GM18502 (cell line): ENCODE data around the gene TMEM9.
A peak's percentile ranks its signal among the peaks of the same experiment; 100 is the strongest.

Source experiments
- ATAC-seq: cut with Tn5 transposase; IDR thresholded peaks from one replicate; pipeline ENCODE4 v1.9.1; 2021; ENCODE audit warnings: mild to moderate bottlenecking; ENCODE audit not compliant: unreplicated experiment, poor library complexity

TMEM9 gene

DNA sequence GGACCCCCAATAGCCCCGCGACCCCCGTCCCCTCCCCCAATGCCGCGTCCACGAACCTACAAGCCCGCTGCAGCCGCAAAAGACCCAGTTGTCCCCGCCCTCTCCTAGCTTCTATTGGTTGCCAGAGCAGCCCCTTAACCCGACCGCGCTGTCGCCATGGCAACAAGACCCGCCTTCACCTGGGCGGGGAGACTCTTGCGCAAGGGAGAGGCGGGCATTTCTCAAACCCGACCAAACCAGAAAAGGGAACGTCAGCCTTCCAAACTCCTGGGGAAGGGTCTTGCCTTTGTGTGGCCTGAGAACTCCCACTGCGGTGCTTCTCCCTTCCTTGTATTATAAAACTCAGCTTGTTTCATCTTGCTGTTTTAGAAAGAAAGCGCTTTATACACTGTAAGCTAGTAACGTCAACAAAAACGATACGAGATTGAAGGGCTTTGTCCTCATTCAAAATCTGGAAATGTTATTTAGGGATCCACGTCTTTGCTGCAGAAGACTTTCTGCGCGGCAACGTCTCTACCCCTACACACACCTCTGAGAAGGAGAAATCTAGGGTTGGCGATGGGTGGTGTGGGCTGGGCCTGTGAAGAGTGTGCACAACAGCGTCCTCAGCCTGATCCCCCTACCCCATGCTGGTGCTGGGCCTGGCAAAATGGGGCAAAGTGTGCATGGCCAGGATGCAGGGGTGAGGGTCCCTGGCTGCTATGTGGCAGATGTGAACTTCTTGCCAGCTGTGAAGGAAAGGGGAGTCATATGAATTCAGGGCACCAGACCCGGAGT is at the start of gene TMEM9:
TMEM9 (minus strand) TSS at position 86 of the 777 bp plus-strand sequence. CDS start 551 bp downstream, outside the sequence.
- peak; percentile 99 for ATAC-seq

DNA sequence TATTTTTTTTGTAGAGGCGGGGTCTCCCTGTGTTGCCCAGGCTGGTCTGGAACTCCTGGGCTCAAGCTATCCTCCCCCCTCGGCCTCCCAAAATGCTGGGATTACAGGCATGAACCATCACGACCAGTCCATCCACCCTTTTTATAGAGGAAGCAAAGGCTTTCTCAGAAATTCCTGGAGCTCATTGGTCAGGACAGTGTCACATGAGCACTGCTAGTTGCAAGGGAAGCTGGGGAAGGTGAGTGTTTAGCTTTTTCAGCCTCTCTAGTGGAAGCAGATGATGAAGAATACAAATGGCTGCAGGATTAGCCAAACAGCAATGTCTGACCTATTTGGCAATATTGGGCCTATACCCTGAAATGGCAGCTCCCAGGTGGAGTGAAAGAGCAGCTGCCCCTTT is 44.3 kb upstream of the TMEM9 start:
- ATAC-seq, result no peak

DNA sequence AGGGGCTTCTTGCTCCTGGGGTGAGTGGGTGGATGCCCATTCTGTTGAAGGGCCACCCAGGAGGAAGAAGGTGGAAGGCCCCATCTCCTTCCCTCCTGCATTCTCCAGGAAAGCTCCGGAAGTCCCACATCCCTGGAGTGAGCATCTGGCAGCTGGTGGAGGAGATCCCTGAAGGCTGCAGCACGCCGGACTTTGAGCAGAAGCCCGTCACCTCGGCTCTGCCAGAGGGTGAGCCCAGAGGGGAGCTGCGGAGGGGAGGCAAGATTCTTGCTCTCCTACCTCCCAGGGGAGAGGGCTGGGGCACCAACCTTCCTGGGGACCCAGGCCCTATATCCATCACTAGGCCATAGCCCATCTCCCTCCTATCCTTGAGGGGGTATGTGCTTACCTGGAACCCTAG is 39.8 kb upstream of the TMEM9 start:
- ATAC-seq, result no peak

DNA sequence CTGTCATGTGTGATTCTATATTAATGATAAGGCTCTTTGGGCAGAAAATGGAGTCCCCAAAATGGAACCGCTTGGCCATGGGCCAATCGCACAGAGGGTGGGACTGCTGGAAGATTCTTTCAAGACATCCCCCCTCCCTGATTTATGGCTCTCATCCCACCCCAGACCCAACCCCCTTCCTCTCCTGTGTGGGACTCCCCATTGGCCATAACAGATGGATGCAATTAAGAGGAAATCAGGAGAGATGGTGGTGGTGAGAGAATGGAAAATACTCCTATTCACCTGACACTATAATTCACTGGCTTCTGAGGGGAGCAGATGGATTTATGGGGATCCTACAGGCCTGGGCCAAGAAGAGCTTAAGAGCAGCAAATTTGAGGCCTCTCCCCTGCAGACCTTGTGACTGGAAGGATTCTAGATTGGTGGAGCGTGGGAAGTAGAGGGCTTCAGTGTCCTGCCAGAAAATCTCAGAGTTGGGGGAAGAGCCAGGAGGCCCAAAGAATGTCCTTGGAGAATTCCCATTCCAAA is 38.1 kb upstream of the TMEM9 start:
- no peak for ATAC-seq

DNA sequence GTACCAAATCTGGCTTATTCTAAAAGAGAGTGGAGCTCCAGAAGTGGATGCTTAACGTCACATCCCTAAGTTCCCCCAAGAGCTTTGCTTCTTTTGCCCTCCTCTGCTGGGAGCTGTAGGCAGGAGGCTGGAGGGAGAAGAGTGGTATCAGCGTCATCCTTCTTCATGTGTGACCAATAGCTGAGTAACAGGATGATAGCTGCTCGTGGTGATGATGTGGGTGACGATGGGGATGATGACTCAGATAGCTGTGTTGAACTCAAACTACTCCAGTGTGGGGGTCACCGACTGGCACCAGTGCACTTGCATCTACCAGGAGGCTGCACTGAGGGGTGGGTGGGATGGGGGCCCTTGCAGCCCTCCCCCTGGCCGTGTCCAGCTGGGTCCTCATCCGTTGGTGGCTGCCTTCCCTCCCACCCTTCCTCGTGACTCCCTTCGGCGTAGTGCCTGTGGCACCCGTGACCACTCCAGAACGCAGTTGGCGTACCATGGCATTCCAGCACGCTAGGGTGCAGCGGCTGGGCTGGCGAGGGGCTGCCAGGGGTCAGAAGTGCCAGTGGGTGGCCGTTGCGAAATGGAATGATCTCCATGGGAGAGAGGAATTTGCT is 37.5 kb upstream of the TMEM9 start:
- no peak for ATAC-seq

DNA sequence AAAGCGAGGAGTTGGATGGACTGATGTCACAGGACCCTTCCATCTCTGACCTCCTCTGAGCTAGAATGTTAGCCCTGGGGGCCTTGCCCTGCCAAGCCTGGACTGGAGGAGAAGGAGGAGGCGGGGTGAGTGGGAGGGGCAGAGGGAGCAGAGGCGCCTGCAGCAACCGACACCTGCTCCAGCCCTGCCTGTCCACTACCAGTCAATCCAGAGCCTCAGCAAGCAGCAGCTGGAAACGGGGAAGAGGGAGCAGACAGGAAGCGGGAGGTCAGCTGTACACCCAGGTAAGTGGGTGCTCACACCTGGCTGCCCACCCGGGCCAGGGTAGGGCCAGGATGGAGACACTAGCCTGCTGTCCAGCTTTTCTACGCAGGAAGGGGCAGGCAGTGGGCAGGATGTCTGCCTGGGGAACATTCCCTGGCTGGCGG is 36.4 kb upstream of the TMEM9 start, which contains the start of gene IGFN1:
IGFN1 (plus strand) TSS at position 201 of the 428 bp plus-strand sequence. CDS start 2,470 bp downstream, outside the sequence.
- ATAC-seq, result no peak

DNA sequence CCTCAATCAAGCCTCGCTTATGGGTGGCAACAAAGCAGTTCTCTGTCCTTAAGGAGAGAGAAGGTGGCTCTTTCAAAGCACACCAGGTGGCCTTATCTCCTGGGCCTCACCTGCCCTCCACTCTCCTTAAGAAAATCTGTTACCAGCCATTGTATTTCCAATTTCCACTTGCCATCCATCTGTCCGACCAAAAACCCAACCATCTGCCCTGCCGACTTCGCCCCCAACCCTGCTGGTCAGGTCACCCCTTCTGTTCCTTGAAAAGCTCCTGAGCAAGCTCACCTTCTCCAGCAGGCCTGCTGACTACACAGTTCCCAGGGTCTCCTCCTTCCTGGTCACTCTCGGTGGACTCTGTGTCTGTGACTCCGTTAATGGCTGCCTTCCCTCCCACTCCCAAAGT is 35.7 kb upstream of the TMEM9 start:
- ATAC-seq, result no peak

DNA sequence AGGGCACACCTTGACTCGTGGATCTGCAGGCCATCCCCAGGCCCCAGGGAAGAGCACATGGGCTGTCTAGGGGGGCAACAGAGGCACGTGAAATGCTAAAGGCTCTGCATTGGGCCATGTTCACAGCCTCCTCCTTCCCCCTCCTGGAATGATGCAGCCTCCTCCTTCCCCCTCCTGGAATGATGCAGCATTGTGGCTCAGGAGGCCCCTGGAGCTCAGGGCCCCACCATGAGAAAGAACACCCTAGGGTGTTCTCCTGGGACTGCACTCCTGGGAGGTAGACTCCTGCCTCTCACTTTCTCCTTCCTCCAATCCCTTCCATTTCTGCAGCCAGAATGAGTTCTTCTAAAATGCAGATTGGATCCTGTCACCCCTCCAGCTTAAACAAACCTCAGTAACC is 34.8 kb upstream of the TMEM9 start:
- ATAC-seq, result no peak

DNA sequence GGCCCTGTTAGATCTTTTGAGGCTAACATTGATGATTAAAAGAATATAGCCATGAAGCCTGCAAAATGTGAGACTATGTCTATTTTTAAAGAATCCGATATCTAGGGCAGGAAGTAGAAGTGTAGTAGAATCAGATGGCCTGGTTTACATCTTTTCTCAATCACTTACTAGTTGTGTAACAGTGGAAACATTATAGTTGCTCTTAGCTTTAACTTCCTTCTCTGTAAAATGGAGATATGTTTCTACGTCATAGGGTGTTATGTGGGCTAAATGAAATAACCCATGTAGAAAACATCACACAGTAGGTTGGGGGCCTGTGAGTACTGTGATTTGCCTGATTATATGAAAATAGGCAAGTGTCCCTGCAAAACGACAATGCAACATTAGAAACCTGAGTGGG is 31.9 kb upstream of the TMEM9 start:
- no peak for ATAC-seq

DNA sequence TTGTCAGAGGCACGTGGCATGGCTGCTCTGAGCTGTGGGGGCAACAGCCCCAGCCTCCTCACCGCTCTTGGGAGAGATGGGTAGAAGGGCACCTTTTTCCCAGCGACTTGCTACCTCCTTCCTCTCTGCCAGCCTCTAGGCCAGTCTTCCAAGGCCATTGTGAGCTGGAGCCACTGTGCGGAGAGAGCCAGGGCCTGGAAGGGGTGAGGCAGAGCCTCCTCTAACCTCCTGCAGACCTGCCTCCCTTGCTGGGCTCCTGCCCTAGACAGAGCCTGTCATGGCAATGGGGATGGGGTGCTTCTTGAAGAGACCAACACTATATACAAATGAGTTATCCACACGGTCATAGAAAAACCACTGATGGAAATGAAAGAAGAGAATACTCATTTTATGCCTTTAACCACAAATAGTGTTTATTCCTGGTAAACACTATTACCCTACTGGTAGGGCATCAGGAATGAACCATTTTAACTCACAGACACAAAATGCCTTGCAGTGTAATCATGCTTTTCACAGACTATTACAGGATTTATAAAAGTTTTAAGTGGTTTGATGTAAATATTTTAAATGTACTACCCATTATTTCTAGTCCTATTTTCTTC is 31.4 kb upstream of the TMEM9 start:
- ATAC-seq, result no peak

DNA sequence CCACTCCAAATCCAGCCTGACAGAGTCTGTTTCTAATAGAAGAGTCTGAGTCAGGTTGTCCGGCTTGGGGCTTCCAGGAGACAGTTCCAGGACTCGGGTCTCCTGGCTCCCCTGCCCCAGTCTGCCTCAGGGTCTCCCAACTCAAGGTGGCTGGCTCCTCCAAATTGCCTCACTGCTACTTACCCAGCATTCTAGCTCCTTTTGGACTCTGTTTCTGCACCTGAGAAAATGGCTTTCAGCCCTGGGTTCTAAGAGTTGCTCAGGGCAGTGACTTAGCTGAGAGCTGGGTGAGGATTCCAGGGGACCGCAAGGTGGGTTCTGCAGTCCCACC is 30.8 kb upstream of the TMEM9 start:
- no peak for ATAC-seq

DNA sequence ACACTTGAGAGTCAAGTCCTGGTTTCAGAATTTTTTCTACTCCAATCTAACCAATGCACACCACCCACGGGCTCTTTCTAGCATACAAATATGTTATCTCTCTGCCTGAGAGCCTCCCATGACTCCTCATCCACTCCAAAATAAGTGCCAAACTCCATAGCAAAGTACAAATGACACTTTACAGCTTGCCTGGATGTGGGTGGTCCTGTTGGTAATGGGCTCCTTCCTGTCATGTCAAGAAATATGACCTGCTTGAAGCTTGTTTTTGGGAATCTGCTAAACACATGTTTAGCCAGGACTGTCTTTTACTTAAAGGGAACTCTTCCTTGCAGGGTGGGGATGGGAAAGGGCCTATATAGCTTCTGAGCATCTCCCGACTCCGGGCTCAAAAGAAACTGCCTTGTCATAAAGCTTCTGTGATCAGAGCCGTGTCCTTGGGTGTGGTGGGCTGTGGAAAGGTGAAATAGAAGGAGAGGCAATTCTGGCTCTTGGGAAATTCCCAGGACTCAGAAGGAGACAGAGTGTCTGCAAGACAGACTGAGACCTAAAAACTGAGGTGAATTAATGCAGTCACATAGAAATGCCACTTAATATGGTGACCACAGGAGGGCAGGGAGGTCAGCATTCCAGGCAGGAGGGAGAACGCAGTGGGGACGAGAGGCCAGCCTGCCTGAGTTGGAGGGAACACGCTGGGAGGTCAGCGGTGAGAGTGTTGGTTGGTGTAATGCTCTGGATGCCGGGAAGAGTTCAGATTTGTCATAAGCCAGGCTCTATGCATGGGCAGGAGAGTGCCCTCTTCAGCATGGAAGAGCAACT is 30.2 kb upstream of the TMEM9 start:
- ATAC-seq, result no peak

DNA sequence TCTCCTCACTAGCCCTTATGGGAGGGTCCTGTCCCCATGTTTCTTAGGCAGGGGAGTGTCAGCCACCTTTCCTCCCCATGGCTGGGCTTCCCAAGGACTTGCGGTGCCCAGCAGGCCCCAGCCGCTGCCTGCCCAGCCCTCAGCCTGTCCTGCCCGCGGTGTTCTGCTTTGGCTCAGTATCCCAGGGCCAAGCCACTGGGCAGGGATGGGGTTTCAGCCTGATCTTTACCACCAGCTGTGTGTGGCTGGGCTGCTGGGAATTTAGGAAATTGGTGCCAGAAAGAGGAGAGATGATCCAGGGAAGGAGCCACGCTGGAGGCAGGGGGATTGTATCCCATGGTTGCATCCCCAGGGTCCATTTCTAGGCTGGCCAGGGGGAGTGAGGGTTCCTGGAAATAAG is 29.5 kb upstream of the TMEM9 start:
- ATAC-seq, result no peak

DNA sequence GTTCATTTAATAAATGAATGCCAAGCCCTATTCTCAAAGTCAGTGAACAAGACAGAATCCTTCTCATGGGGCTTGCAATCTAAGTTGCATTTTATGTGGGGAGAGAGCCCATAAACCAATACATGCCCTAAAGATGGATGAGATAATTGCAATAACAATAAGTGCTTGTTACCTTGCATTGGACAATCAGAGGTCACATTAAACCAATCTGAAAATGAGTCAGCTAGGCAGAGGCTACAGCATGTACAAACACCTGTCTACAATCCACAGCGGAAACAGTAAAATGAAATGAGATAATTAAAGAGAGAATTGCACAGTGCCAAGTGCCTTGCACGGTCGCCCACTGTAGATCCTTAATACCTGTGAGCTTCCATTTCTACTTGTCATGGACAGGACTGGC is 28.9 kb upstream of the TMEM9 start:
- ATAC-seq, result no peak

DNA sequence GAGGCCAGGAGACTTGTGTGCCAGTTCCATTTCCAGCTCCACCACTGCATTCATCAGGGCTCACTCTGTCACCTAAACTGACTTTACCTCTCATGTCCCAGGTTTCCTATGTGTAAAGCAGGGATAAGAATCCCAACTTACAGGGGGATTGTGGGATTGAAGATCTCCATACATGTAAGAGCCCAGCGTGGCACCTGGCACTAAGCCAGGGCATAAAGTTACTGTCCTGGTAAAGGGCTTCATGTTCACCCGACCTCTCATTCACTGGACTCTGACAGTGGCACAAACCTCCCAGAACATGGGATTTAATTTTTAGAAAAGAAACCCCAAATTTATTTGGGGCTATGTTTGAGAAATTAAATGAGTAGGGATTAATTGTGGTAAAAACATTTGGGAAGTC is 27.5 kb upstream of the TMEM9 start:
- no peak for ATAC-seq

DNA sequence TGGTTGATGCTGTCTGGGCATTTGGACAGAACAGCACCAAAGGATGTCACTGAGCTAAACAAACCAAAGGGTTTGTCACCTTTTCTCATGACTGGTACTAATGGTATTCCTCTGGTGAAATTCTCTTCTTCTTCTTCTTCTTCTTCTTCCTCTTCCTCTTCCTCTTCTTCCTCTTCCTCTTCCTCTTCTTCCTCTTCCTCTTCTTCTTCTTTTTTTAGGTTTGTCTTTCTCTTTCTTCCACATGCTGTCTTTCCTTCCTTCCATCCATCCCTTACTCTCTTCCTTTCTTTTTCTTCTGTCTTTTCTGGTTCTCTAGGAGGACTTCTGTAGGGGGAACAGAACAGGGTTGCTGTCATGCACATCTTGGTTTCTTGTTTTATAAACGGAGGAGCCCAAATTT is 27.0 kb upstream of the TMEM9 start:
- no peak for ATAC-seq

DNA sequence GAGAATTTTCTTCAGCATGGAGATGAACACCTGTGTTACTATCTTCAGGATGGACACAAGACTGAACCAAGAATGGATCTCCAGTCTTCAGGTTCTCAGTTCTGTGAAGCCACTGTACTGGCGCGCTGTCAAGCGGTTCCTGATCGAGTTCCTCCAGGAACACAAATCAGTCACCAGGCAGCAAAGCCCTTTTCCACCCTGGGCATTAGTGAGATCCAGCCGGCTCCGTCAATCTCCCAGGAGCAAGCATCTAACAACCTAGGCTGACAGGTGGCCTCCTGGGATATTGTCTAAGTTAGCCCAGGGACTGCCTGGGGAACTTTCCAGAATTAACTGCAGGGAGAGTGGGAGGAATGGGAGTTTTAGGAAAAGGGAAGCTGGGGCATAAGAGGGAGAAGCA is 26.6 kb upstream of the TMEM9 start:
- ATAC-seq, result no peak

DNA sequence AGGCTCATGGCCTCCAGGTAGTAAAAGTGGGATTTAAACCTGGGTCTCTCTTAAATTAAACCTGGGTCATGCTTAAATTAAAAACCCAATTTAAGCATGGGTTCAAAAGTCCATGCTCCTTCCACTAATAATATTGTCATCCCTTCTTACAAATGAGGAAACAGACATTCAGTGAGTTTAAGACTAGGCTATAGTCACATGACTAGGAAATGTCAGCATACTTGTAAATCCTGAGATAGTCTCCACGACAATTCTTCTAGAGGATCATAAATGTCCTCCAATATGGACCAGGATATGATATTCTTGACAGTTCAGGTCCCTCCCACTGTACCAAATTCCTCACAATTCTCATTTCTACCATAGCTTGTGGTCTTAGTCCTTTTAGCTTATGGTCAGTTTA is 25.9 kb upstream of the TMEM9 start:
- ATAC-seq, result no peak

DNA sequence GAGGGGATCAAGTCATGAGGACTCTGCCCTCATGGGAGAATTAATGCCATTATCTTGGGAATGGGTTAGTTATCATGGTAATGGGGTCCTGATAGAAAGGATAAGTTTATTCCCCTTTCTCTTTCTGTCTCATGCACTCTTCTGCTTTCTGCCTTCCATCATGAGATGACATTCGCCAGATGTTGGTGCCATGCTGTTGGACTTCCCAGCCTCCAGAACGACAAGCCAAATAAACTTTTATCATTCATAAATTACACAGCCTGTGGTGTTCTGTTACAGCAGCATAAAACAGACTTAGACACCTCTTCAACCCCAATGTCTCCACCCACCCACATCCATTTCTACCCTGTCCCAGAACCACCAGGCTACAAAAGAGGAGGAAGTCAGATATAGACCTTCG is 24.4 kb upstream of the TMEM9 start:
- ATAC-seq, result no peak

DNA sequence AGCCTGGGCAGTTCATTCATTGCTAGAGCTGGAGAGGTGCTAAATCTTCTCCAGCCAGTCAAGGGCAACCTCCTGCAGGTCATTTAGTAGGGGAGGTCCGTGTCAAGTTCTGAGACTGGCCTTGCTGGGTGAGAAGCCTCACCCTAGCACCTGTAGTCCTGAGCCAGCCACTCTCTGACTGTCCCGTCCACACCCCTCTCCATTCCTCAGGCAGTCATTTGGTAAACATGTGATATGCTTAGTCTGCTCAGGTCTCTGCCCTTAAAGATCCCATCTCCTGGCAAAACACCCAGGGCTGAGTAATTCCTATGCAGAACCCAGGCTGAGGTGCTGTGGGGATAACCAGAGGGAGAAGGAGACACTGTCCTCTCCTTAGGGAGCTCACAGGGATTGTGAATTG is 22.7 kb upstream of the TMEM9 start:
- no peak for ATAC-seq
